Measurements from ENCODE around the gene SH3TC2. TPM values are rescaled to one million over a fixed set of nuclear protein-coding genes. Genes with fewer than 3 reads are reported as not detected.

The SH3TC2 gene
- polyA plus RNA-seq, 1 donor (not counting 4 experiments of a cell fraction or from before 2014, with no cell fraction given) = 19.0 TPM

DNA sequence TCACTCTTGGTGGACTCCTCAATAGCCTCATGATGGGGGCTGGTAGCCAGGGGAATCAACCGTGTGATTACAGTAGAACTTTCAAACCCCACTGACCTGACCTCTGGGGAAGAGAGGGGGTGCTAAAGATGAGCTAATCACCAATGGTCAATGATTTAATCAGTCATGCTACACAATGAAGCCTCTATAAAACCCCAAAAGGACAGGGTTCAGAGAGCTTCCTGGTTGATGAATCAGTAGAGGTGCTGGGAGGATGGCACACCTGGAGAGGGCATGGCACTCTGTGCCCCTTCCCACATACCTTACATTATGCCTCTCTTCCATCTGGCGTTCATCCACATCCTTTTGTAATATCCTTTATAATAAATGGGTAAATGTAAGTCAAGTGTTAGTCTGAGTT lies 8.9 kb upstream of the SH3TC2 start:
- dilution Hi-C loops (cut with MboI; ENCODE audit: extremely low pct_ligation_motif_present, low sequenced_read_pairs) = no loop called here
- Histone ChIP-seq H3K27me3 (ENCODE audit: control insufficient read depth, extremely low read depth, insufficient read depth, low read length) (no peaks in the 10 kb centered on the region), H3K36me3 (ENCODE audit: control insufficient read depth in 2 of 2, extremely low read depth in 1 of 2, insufficient read depth in 2 of 2, low read length in 2 of 2) (peaks cover 4 to 6% of the 10 kb centered on the region in 2 experiments), H2AFZ (ENCODE audit: control insufficient read depth, low read length) (no peak overlapping the region), H3K79me2 (ENCODE audit: control insufficient read depth, insufficient read depth, low read length) (no peaks in the 10 kb centered on the region), H3K9me1 (ENCODE audit: control insufficient read depth, extremely low read depth, insufficient read depth, low read length) (no peaks in the 10 kb centered on the region), H3K4me2 (ENCODE audit: control insufficient read depth, extremely low read depth, insufficient read depth, low read depth, low read length) (no peak overlapping the region), H3K4me1 (ENCODE audit: control insufficient read depth, extremely low read depth, insufficient read depth, low read length) (peaks cover 6% of the 10 kb centered on the region), H3K4me3 (ENCODE audit: control insufficient read depth in 2 of 3, extremely low read depth in 1 of 3, insufficient read depth in 2 of 3, low read depth in 1 of 3, low read length in 3 of 3) (no peak overlapping the region), H4K20me1 (ENCODE audit: control insufficient read depth, extremely low read depth, insufficient read depth, low read length) (no peaks in the 10 kb centered on the region), H3K9me3 (ENCODE audit: control insufficient read depth, low read depth, low read length) (peaks cover 26% of the 10 kb centered on the region), H3K9ac (ENCODE audit: control insufficient read depth, extremely low read depth, insufficient read depth, low read length) (no peak overlapping the region), H3K27ac (ENCODE audit: control insufficient read depth, insufficient read depth, low read length) (no peak overlapping the region)
- TF ChIP-seq, protein P1, sequence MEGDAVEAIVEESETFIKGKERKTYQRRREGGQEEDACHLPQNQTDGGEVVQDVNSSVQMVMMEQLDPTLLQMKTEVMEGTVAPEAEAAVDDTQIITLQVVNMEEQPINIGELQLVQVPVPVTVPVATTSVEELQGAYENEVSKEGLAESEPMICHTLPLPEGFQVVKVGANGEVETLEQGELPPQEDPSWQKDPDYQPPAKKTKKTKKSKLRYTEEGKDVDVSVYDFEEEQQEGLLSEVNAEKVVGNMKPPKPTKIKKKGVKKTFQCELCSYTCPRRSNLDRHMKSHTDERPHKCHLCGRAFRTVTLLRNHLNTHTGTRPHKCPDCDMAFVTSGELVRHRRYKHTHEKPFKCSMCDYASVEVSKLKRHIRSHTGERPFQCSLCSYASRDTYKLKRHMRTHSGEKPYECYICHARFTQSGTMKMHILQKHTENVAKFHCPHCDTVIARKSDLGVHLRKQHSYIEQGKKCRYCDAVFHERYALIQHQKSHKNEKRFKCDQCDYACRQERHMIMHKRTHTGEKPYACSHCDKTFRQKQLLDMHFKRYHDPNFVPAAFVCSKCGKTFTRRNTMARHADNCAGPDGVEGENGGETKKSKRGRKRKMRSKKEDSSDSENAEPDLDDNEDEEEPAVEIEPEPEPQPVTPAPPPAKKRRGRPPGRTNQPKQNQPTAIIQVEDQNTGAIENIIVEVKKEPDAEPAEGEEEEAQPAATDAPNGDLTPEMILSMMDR (optimal IDR thresholded peaks at IDR 0.05 in 1 of 3, IDR thresholded peaks at IDR 0.05 in 1 of 3, conservative IDR thresholded peaks at IDR 0.05 in 1 of 3; ENCODE audit: extremely low read depth in 1 of 3, insufficient read depth in 2 of 3, low read length in 3 of 3) = no peak
- TF ChIP-seq EZH2 (IDR thresholded peaks at IDR 0.05; ENCODE audit: low read length) = no peak
- no peak for FAIRE-seq
- DNase-seq (ENCODE audit: low read depth, low spot score) = no peak

DNA sequence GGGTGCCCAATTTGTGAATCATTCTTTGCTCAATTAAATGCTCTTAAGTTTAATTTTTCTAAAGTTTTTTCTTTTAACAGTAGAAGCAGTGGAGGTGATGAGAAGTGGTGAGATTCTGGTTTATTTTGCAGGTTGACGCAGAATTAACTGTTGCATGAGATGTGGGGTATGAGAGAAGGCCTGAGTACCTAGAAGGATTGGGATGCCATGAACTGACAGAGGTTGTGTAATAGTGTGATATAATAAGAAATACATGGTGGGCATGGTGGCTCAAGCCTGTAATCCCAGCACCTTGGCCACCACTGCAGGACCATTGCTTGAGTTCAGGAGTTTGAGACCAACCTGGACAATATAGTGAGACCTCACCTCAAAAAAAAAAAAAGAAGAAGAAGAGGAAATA lies 8.4 kb upstream of the SH3TC2 start:
- Histone ChIP-seq H3K9ac (ENCODE audit: control insufficient read depth, extremely low read depth, insufficient read depth, low read length) (no peak overlapping the region), H3K27ac (ENCODE audit: control insufficient read depth, insufficient read depth, low read length) (no peak overlapping the region), H4K20me1 (ENCODE audit: control insufficient read depth, extremely low read depth, insufficient read depth, low read length) (no peaks in the 10 kb centered on the region), H2AFZ (ENCODE audit: control insufficient read depth, low read length) (no peak overlapping the region), H3K4me1 (ENCODE audit: control insufficient read depth, extremely low read depth, insufficient read depth, low read length) (peaks cover 6% of the 10 kb centered on the region), H3K9me1 (ENCODE audit: control insufficient read depth, extremely low read depth, insufficient read depth, low read length) (no peaks in the 10 kb centered on the region), H3K36me3 (ENCODE audit: control insufficient read depth in 2 of 2, extremely low read depth in 1 of 2, insufficient read depth in 2 of 2, low read length in 2 of 2) (peaks cover 4 to 6% of the 10 kb centered on the region in 2 experiments), H3K4me3 (ENCODE audit: control insufficient read depth in 2 of 3, extremely low read depth in 1 of 3, insufficient read depth in 2 of 3, low read depth in 1 of 3, low read length in 3 of 3) (no peak overlapping the region), H3K27me3 (ENCODE audit: control insufficient read depth, extremely low read depth, insufficient read depth, low read length) (no peaks in the 10 kb centered on the region), H3K9me3 (ENCODE audit: control insufficient read depth, low read depth, low read length) (peaks cover 26% of the 10 kb centered on the region), H3K79me2 (ENCODE audit: control insufficient read depth, insufficient read depth, low read length) (no peaks in the 10 kb centered on the region), H3K4me2 (ENCODE audit: control insufficient read depth, extremely low read depth, insufficient read depth, low read depth, low read length) (no peak overlapping the region)
- dilution Hi-C loops (cut with MboI; ENCODE audit: extremely low pct_ligation_motif_present, low sequenced_read_pairs) = no loop called here
- no peak for TF ChIP-seq EZH2 (IDR thresholded peaks at IDR 0.05; ENCODE audit: low read length)
- TF ChIP-seq, protein P1 (optimal IDR thresholded peaks at IDR 0.05 in 1 of 3, IDR thresholded peaks at IDR 0.05 in 1 of 3, conservative IDR thresholded peaks at IDR 0.05 in 1 of 3; ENCODE audit: extremely low read depth in 1 of 3, insufficient read depth in 2 of 3, low read length in 3 of 3) = no peak
- DNase-seq (ENCODE audit: low read depth, low spot score) = no peak
- no peak for FAIRE-seq

Measured in keratinocyte (primary cell).